Panc1 (cell line): ENCODE data around the gene EXOC6B.

Source experiments
- POLR2AphosphoS5 ChIP-seq: IDR thresholded peaks from 2 replicates; pipeline ENCODE4 v1.6.1; 2012; ENCODE audit warnings: mild to moderate bottlenecking, low read depth, low read length, moderate library complexity
- SIN3A ChIP-seq: IDR thresholded peaks from 2 replicates; pipeline ENCODE4 v1.6.1; 2012; ENCODE audit warnings: low read depth, mild to moderate bottlenecking, low read length, moderate library complexity, borderline replicate concordance; ENCODE audit not compliant: insufficient read depth
- TF ChIP-seq, protein P1 (sequence below): fragments of 450-650 bp; IDR thresholded peaks from 2 replicates; pipeline ENCODE4 v1.5.1; 2017; ENCODE audit warnings: mild to moderate bottlenecking

DNA sequence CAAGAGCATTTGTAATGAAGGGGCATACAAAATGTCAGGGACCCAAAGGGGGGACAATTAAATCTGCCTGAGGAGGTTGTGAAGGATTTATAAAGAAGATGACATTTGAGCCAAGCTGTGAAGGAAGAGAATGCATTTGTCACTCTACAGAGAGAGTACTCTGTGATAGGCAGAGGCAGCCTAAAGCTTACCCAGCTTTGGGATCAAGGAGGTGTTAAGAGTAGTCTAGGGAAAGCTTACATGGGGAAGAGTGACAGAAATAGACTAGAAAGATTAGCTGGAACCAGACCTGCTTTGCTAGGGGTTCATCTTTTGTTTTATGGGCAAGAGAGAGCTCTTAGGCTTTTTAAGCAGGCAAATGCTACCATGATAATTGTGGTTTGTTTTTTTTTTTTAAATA, 509.1 kb downstream of the EXOC6B start:
- TF ChIP-seq SIN3A (no peak), POLR2AphosphoS5 (no peak)
- TF ChIP-seq, protein P1, sequence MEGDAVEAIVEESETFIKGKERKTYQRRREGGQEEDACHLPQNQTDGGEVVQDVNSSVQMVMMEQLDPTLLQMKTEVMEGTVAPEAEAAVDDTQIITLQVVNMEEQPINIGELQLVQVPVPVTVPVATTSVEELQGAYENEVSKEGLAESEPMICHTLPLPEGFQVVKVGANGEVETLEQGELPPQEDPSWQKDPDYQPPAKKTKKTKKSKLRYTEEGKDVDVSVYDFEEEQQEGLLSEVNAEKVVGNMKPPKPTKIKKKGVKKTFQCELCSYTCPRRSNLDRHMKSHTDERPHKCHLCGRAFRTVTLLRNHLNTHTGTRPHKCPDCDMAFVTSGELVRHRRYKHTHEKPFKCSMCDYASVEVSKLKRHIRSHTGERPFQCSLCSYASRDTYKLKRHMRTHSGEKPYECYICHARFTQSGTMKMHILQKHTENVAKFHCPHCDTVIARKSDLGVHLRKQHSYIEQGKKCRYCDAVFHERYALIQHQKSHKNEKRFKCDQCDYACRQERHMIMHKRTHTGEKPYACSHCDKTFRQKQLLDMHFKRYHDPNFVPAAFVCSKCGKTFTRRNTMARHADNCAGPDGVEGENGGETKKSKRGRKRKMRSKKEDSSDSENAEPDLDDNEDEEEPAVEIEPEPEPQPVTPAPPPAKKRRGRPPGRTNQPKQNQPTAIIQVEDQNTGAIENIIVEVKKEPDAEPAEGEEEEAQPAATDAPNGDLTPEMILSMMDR: no peak
